Mammary epithelial cell (primary cell): ENCODE results near the gene CRMP1.

ENCODE experiments used
- CTCF ChIP-seq, 2 donors: IDR thresholded peaks in 1 of 2; conservative IDR thresholded peaks in 1 of 2; 2 replicates each; pipeline ENCODE4 v1.5.1; 2011 to 2012; ENCODE audit warnings: inconsistent platforms in 2 of 2, low read length in 2 of 2, mild to moderate bottlenecking in 2 of 2, control low read depth in 1 of 2, low read depth in 1 of 2; ENCODE audit not compliant: insufficient read depth in 1 of 2; ENCODE audit errors: extremely low read depth in 1 of 2
- EZH2 ChIP-seq: IDR thresholded peaks from 2 replicates; pipeline ENCODE4 v1.6.1; 2012; ENCODE audit warnings: low read length, inconsistent platforms, borderline replicate concordance

- TF ChIP-seq CTCF (conservative IDR thresholded peaks at IDR 0.05 in 1 of 2, IDR thresholded peaks at IDR 0.05 in 1 of 2; ENCODE audit: extremely low read depth in 1 of 2, insufficient read depth in 1 of 2, low read depth in 1 of 2, low read length in 2 of 2) (no peak), EZH2 (no peak)
These were observed 49.0 kb downstream of the CRMP1 start for GRCh38 chr4:5843573-5844530.
